Tibial nerve (tissue), 4 donors: Measurements from ENCODE around the gene MEF2C. TPM values are rescaled to one million over a fixed set of nuclear protein-coding genes. Genes with fewer than 3 reads are reported as not detected.

Source experiments
- DNase-seq, 2 donors: peaks; one replicate each; pipeline ENCODE4 v3.0.0-alpha.2; 2019; ENCODE audit warnings: low spot score in 2 of 2
- H3K27ac ChIP-seq, 4 donors: fragments of 200-600 bp; sonication (generic) in 3 of 4; one replicate each; pipeline ENCODE4 v1.5.1; 2017 to 2019; ENCODE audit warnings: mild to moderate bottlenecking in 1 of 4
- H3K27me3 ChIP-seq, 2 donors: fragments of 200-600 bp; sonication (generic) in 1 of 2; one replicate each; pipeline versions ENCODE4 v1.5.1 to v1.6.0; 2017 to 2019
- H3K36me3 ChIP-seq, 3 donors: fragments of 200-600 bp; sonication (generic); one replicate each; pipeline ENCODE4 v1.5.1; 2018 to 2019
- H3K4me1 ChIP-seq, 4 donors: fragments of 200-600 bp; sonication (generic) in 3 of 4; one replicate each; pipeline ENCODE4 v1.5.1; 2017 to 2019
- H3K4me3 ChIP-seq, 4 donors: fragments of 200-600 bp; sonication (generic) in 3 of 4; one replicate each; pipeline ENCODE4 v1.5.1; 2017 to 2019; ENCODE audit warnings: mild to moderate bottlenecking in 1 of 4, moderate library complexity in 1 of 4
- H3K9me3 ChIP-seq, 4 donors: fragments of 200-600 bp; sonication (generic) in 3 of 4; one replicate each; pipeline ENCODE4 v1.5.1; 2017 to 2019
- CTCF ChIP-seq, 5 experiments: fragments of 200-600 bp in 3 of 5; fragments of 450-650 bp in 2 of 5; sonication (generic) in 3 of 5; IDR thresholded peaks; one replicate each; pipeline ENCODE4 v1.5.1; 2016 to 2019; ENCODE audit warnings: antibody characterized with exemption in 5 of 5, mild to moderate bottlenecking in 3 of 5, moderate library complexity in 2 of 5
- EP300 ChIP-seq, 2 donors: sonication (generic); formaldehyde crosslinking; IDR thresholded peaks; one replicate each; pipeline ENCODE4 v1.6.1; 2017; ENCODE audit warnings: antibody characterized with exemption in 2 of 2, mild to moderate bottlenecking in 1 of 2
- POLR2A ChIP-seq, 2 donors: fragments of 450-650 bp; IDR thresholded peaks; one replicate each; pipeline ENCODE4 v1.6.1; 2017; ENCODE audit warnings: antibody characterized with exemption in 2 of 2, mild to moderate bottlenecking in 2 of 2, moderate library complexity in 2 of 2
- WGBS, 2 donors: methylation state at CpG; one replicate each; pipeline ENCODE4 v1.1.5; 2018; 5-methylcytosine and 5-hydroxymethylcytosine counted together
- total RNA-seq, 4 donors: library from RNA; depleted of rRNA; stranded (reverse); fragments of >200 nt; gene quantifications; one replicate each; pipeline ENCODE4 v1.1.0, GENCODE V29; 2016

The MEF2C gene
- total RNA-seq, 4 donors from 2014 or later, result 16.5 to 40.8 (median 29.1) TPM

DNA sequence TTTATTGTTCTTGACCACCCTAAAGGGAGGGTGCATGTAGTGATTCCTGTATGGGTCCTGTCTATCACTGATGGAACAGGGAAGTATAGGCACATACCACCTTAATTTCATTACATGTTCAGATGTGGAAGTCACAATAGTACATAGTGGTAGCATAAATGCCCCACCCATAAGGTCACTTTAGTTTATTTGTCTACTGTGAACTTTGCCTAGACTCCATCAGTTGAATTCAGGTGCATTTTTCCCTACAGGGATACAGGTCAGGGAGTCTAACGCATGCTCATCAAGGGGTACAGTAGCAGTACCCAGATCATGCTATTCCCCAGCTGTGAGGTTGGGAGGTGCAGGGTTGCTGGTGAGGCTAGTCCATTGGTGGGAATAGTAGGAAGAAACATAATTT lies 175.0 kb downstream of the MEF2C start:
- Histone ChIP-seq H3K4me3 (no peak overlapping the region), H3K27ac (no peak overlapping the region), H3K9me3 (no peaks in the 10 kb centered on the region), H3K36me3 (no peaks in the 10 kb centered on the region), H3K27me3 (no peaks in the 10 kb centered on the region), H3K4me1 (no peaks in the 10 kb centered on the region)
- no peak for DNase-seq
- WGBS, 2 donors, result 89 to 94% methylated on average over 1 of the region's 1 CpG
- no peak for TF ChIP-seq EP300 (IDR thresholded peaks at IDR 0.05)
- TF ChIP-seq POLR2A (IDR thresholded peaks at IDR 0.05), result no peak
- no peak for TF ChIP-seq CTCF (IDR thresholded peaks at IDR 0.05)

DNA sequence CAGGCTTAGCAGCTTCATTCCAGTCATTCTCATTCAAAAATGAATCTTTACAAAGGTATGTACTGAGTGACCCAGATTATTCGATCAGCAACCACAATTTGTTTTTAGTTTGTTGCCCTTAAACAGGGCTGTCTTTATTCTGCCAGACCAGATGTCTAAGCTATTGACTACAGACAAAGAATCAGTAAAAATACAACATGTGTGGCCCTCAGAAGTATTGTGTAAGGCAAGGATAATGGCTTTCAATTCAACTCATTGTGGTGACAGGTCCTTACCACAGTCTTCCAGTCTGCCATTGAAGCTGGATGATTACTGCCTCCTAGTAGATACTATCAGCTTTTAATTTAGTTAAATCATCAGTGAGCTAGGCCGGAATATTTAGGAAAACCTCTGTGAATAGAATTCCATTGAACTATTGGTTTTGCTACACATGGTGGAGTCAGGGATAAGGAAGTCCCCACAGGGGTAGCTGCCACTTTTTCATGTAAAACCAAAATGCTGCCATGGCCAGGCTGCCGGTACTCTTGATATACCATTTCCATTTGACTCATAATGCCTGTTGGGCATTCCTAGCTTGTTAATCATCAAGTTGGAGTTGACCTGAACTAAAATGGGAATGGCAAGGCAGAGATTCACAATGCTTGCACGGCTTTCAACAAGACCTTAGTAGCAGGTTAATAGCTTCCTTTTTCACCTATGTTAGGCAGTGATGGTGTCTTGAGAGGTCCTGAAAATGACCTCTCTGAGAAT lies 175.6 kb downstream of the MEF2C start:
- Histone ChIP-seq H3K4me1 (no peaks in the 10 kb centered on the region), H3K27me3 (no peaks in the 10 kb centered on the region), H3K36me3 (no peaks in the 10 kb centered on the region), H3K9me3 (no peaks in the 10 kb centered on the region), H3K27ac (no peak overlapping the region), H3K4me3 (no peak overlapping the region)
- 61 to 87% methylated on average over 4 of the region's 4 CpGs for WGBS, 2 donors
- TF ChIP-seq EP300 (IDR thresholded peaks at IDR 0.05) (no peak), POLR2A (IDR thresholded peaks at IDR 0.05) (no peak), CTCF (IDR thresholded peaks at IDR 0.05) (no peak)
- DNase-seq, result no peak

DNA sequence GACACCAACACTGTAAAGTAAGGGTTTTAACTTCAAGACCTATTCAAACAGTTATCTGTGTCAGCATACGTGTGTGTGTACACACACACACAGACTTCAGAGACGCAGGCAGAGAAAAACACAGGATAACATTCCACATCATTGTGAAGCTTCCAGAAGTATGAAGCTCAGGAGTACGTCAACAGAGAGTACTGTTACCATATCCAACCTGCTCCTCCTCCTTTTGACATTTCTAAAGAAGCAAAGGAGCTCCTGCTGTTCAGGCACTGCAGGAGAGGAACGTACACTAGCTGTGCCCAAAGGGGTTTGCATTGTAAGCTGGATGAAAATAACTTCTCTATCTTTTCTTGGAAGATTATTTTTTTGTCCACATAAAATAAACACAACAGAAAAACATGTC lies 180.7 kb downstream of the MEF2C start:
- Histone ChIP-seq H3K4me3 (no peak overlapping the region), H3K36me3 (no peaks in the 10 kb centered on the region), H3K9me3 (no peaks in the 10 kb centered on the region), H3K4me1 (no peaks in the 10 kb centered on the region), H3K27me3 (peaks cover 0 to 21% of the 10 kb centered on the region in 2 donors), H3K27ac (no peak overlapping the region)
- 69 to 72% methylated on average over 4 of the region's 4 CpGs for WGBS, 2 donors
- no peak for DNase-seq
- TF ChIP-seq CTCF (IDR thresholded peaks at IDR 0.05) (no peak), EP300 (IDR thresholded peaks at IDR 0.05) (no peak), POLR2A (IDR thresholded peaks at IDR 0.05) (no peak)

GRCh38 chr5:88700121-88700520 lies 182.9 kb downstream of the MEF2C start:
- DNase-seq, result no peak

More at GRCh38 chr5:88700121-88700520, 182.9 kb downstream of the MEF2C start:
- no peak overlapping the region for H3K27ac ChIP-seq
- H3K9me3 ChIP-seq, result no peaks in the 10 kb centered on the region
- peaks cover 0 to 43% of the 10 kb centered on the region in 2 donors for H3K27me3 ChIP-seq
- no peak overlapping the region for H3K4me3 ChIP-seq
- TF ChIP-seq CTCF (IDR thresholded peaks at IDR 0.05) (no peak), EP300 (IDR thresholded peaks at IDR 0.05) (no peak), POLR2A (IDR thresholded peaks at IDR 0.05) (no peak)
- H3K4me1 ChIP-seq, result no peaks in the 10 kb centered on the region
- no peaks in the 10 kb centered on the region for H3K36me3 ChIP-seq
